ENCODE measurements around the gene ELAVL3.
A peak's percentile ranks its signal among the peaks of the same experiment; 100 is the strongest.

The ELAVL3 gene

DNA sequence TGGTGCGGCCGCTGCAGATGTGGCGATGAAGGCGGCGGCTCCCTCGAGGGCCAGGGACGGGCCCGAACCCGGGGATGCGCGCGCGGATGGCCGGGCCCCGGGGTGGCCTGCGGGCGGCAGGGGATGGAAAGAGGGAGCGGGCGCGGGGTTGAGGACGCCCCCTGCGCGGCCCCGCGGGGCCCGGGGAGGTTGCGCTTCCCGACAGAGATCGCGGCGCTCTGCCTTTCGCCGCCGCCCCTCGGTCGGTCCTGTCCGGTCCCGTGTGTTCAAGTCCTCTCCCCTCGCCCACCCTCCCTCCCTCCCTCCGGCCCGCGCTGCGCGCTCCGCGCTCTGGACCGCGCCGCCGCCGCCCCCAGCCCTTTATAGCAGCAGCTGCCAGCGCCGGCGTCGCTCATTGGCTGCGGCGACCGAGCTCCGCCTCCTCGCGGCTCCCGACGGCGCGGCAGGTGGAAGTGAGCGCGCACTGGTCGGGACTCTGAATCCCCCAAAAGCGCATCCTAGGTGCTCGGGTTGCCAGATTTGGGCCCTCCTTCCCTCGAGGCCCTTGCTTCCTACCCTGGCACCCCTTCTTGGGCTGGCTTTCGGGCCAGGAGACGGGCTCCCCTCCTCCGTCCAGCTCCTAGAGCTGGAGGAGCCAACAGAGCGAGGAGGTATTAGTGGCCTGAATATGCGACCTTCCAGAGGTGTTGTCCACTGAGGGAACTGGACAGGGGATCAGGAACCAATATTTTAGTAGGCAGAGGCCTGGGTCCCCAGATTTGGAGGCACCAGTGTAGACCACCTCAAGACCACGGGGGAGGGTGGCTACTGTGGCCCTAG, at the start of gene ELAVL3:
TSS of gene ELAVL3 (minus strand) at position 332 of the 819 bp plus-strand sequence. CDS start 438 bp downstream, outside the sequence.
- H3K27me3 ChIP-seq: peaks cover 77% of the 10 kb centered on the region
- H3K4me1 ChIP-seq (ENCODE audit: control insufficient read depth in 1 of 2, insufficient read depth in 1 of 2, low read depth in 1 of 2, low read length in 1 of 2): peaks cover 15 to 34% of the 10 kb centered on the region in 2 experiments
- no peaks in the 10 kb centered on the region for H3K9me3 ChIP-seq
- no peak within 1 kb of the TSS for H3K27ac ChIP-seq
- H3K36me3 ChIP-seq: no peaks in the 10 kb centered on the region
- TF ChIP-seq, protein P1, sequence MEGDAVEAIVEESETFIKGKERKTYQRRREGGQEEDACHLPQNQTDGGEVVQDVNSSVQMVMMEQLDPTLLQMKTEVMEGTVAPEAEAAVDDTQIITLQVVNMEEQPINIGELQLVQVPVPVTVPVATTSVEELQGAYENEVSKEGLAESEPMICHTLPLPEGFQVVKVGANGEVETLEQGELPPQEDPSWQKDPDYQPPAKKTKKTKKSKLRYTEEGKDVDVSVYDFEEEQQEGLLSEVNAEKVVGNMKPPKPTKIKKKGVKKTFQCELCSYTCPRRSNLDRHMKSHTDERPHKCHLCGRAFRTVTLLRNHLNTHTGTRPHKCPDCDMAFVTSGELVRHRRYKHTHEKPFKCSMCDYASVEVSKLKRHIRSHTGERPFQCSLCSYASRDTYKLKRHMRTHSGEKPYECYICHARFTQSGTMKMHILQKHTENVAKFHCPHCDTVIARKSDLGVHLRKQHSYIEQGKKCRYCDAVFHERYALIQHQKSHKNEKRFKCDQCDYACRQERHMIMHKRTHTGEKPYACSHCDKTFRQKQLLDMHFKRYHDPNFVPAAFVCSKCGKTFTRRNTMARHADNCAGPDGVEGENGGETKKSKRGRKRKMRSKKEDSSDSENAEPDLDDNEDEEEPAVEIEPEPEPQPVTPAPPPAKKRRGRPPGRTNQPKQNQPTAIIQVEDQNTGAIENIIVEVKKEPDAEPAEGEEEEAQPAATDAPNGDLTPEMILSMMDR (IDR thresholded peaks at IDR 0.05): no peak
- H3K4me3 ChIP-seq (ENCODE audit: low read depth in 1 of 2, low read length in 1 of 2): peak within 1 kb of the TSS in 1 of 2 experiments; percentile 61

DNA sequence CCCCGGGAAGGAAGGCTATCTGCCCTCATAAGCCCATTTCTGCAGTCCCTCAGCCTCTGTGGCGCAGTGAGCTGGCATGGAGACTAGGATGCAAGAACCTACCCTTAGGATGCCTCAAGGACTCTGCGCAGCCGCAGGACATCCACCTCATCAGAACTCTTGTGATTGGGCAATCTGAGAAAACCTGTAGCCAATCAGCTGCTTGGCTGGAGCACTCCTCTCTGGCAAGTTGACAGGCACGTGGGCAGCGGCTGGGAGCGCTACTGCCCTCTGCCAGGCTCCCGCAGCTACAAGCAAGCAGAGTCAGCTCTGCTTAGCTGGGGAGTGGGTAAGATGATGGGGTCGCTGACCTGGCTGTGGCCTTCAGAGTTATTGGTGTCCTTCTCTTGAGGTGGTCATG, 49.6 kb upstream of the ELAVL3 start:
- Histone ChIP-seq H3K36me3 (no peaks in the 10 kb centered on the region), H3K4me1 (ENCODE audit: control insufficient read depth in 1 of 2, insufficient read depth in 1 of 2, low read depth in 1 of 2, low read length in 1 of 2) (peaks cover 13 to 15% of the 10 kb centered on the region in 2 experiments), H3K27me3 (no peaks in the 10 kb centered on the region), H3K4me3 (ENCODE audit: low read depth in 1 of 2, low read length in 1 of 2) (no peak overlapping the region), H3K9me3 (no peaks in the 10 kb centered on the region), H3K27ac (no peak overlapping the region)
- TF ChIP-seq, protein P1 (IDR thresholded peaks at IDR 0.05): no peak

DNA sequence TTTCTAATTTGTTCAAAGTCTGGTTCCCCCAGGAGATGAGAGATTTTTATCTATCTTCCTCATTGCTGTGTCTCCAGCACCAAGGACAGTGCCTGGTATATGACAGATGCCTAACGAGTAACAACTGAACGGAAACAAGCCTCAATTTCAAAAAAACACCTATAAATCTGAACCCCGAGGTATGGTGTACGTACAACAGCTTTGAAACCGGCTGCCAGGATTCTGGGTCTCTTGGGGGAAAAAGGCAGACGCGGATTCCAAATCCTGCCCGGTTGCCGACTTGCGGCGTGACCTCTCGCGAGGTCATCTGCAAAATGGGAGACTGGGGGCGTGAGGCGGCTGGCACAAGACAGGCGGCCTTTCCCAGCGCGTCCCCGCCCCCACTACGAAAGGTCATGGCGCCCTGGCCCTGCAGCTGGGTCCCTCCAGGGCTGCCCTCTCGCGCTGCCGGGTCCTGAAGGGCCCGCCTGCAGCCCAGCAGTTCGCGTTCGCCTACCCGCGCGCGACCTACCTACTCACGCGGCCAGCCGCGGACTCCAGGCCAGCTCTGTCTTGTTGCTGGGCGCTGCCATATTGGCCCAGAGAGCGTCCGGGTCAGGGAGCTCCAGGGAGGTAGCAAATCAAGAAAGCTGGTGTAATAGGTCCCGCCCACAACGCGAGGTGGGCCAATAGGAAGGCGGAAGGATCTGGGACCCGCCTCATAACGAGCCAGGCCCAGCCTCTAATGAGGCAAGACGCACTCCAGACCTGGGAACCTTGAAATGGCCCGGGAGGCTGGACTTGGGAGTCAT, 47.9 kb upstream of the ELAVL3 start, which contains the start of gene ECSIT:
TSS of gene ECSIT (minus strand) at position 584 of the 791 bp plus-strand sequence. CDS start 9,964 bp downstream, outside the sequence.
- Histone ChIP-seq H3K27ac (peak within 1 kb of the TSS; percentile 75), H3K4me3 (ENCODE audit: low read depth in 1 of 2, low read length in 1 of 2) (peak within 1 kb of the TSS; percentile 73 to 94), H3K4me1 (ENCODE audit: control insufficient read depth in 1 of 2, insufficient read depth in 1 of 2, low read depth in 1 of 2, low read length in 1 of 2) (peaks cover 9 to 13% of the 10 kb centered on the region in 2 experiments), H3K9me3 (no peaks in the 10 kb centered on the region), H3K27me3 (no peaks in the 10 kb centered on the region), H3K36me3 (no peaks in the 10 kb centered on the region)
- TF ChIP-seq, protein P1 (IDR thresholded peaks at IDR 0.05): peak; percentile 23

DNA sequence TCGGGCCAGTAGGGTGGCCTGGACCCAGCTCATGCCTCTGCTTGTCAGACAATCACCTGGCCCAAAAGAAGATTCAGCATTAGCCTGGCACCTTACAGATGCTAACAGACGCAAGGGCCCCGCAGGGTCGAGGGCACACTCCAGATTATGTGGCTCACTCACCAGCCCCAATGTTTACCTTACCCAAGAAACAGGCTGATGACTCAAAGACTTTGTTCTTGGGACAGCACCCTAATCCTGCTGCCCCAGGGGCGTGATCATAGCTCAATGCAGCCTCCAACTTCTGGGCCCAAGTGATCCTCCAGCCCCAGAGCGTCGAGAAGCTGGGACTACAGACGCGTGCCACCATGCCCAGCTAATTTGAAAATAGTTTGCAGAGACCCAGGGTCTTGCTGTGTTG, 38.3 kb upstream of the ELAVL3 start:
- Histone ChIP-seq H3K9me3 (no peaks in the 10 kb centered on the region), H3K27me3 (no peaks in the 10 kb centered on the region), H3K36me3 (peaks cover 14% of the 10 kb centered on the region), H3K27ac (no peak overlapping the region), H3K4me1 (ENCODE audit: control insufficient read depth in 1 of 2, insufficient read depth in 1 of 2, low read depth in 1 of 2, low read length in 1 of 2) (no peaks in the 10 kb centered on the region), H3K4me3 (ENCODE audit: low read depth in 1 of 2, low read length in 1 of 2) (no peak overlapping the region)
- TF ChIP-seq, protein P1 (IDR thresholded peaks at IDR 0.05): no peak

DNA sequence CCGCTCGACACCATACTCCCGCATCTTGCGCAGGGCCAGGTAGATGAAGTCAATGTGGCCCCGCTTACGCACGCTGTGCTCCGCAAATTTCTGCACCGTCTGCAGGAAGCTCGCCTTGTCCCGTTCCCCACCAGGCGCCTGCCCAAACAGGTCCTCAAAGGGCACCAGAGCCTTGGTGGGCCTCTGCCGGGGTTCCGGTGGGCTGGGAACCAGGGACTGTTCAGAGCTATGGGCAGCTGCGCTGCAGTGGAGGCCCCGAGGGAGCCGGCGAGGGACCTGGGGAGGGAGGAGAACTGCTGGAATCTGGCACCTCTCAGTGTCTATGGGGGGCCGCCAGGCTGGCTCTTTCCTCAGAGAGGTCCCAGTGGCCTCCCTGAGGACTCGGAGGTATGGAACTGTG, 33.1 kb upstream of the ELAVL3 start:
- H3K4me3 ChIP-seq (ENCODE audit: low read depth in 1 of 2, low read length in 1 of 2): no peak overlapping the region
- peaks cover 23% of the 10 kb centered on the region for H3K36me3 ChIP-seq
- no peak overlapping the region for H3K27ac ChIP-seq
- H3K27me3 ChIP-seq: no peaks in the 10 kb centered on the region
- no peaks in the 10 kb centered on the region for H3K9me3 ChIP-seq
- TF ChIP-seq, protein P1 (IDR thresholded peaks at IDR 0.05): no peak
- H3K4me1 ChIP-seq (ENCODE audit: control insufficient read depth in 1 of 2, insufficient read depth in 1 of 2, low read depth in 1 of 2, low read length in 1 of 2): no peaks in the 10 kb centered on the region

Data from neutrophil (primary cell).